HCT116 (cell line): Measurements from ENCODE around the gene CFAP61. TPM values are rescaled to one million over a fixed set of nuclear protein-coding genes. Genes with fewer than 3 reads are reported as not detected.

Experiments used
- ATAC-seq: fragments of 200-7000 bp; cut with Tn5 transposase; 2 replicates; pipeline ENCODE4 v1.9.1; 2020; ENCODE audit warnings: mild to moderate bottlenecking, moderate library complexity
- BruUV-seq: library from RNA; stranded (reverse); fragments of 400-500 nt; replicated peaks from 2 replicates; lab custom pipeline; 2021; lab: Mats Ljungman, UMichigan
- CTCF ChIA-PET: fragments of 300-600 bp; sonication (Branson Sonifier 250); formaldehyde crosslinking; loops from one replicate; lab custom pipeline; 2021; ENCODE audit warnings: antibody characterized with exemption; lab: Charles Lee
- POLR2A ChIA-PET: fragments of 300-600, 350-600 bp; sonication (Branson Sonifier 250); formaldehyde crosslinking; loops from one replicate; lab custom pipeline; 2021; ENCODE audit warnings: antibody characterized with exemption; lab: Charles Lee
- RAD21 ChIA-PET, 2 experiments: fragments of 300-600 bp; sonication (Branson Sonifier 250); formaldehyde crosslinking; loops; one replicate each; lab custom pipeline; 2023; ENCODE audit warnings: low total read pairs in 2 of 2; ENCODE audit not compliant: uncharacterized antibody in 2 of 2, unreplicated experiment in 2 of 2, low non-redundant PET in 1 of 2; lab: Charles Lee
- DNase-seq: peaks from one replicate; pipeline ENCODE4 v3.0.0-alpha.2; 2010; ENCODE audit warnings: low read depth, low spot score
- H2AFZ ChIP-seq: fragments of 200-600 bp; shearing (Covaris generic), sonication (generic); 2 replicates; pipeline ENCODE4 v1.6.1; 2017; ENCODE audit warnings: low read depth, mixed run types, mixed read lengths, antibody characterized with exemption, low read length; ENCODE audit not compliant: poor library complexity, severe bottlenecking
- H3K27ac ChIP-seq: 2 replicates; pipeline ENCODE4 v1.5.1; 2012; ENCODE audit warnings: low read depth, low read length
- H3K27me3 ChIP-seq: fragments of 200-600 bp; sonication (generic); 2 replicates; pipeline ENCODE4 v1.6.1; 2016; ENCODE audit warnings: mixed run types, low read length, mixed read lengths; ENCODE audit not compliant: insufficient read depth
- H3K36me3 ChIP-seq, 2 experiments: fragments of 200-500 bp in 1 of 2; fragments of 200-600 bp in 1 of 2; sonication (Bioruptor generic) in 1 of 2; sonication (generic) in 1 of 2; 2 replicates each; pipeline versions ENCODE4 v1.5.1 to v1.6.1; 2014 to 2016; ENCODE audit warnings: low read length in 2 of 2, inconsistent platforms in 1 of 2, mixed read lengths in 1 of 2, mixed run types in 1 of 2; ENCODE audit not compliant: insufficient read depth in 2 of 2, control insufficient read depth in 1 of 2
- H3K4me1 ChIP-seq, 2 experiments: fragments of 200-600 bp in 1 of 2; sonication (generic) in 1 of 2; 2 replicates each; pipeline versions ENCODE4 v1.5.1 to v1.6.1; 2012 to 2017; ENCODE audit warnings: low read length in 2 of 2, inconsistent platforms in 1 of 2, mild to moderate bottlenecking in 1 of 2, mixed read lengths in 1 of 2, mixed run types in 1 of 2, moderate library complexity in 1 of 2; ENCODE audit not compliant: insufficient read depth in 2 of 2, control insufficient read depth in 1 of 2
- H3K4me2 ChIP-seq: fragments of 200-600 bp; sonication (generic); 2 replicates; pipeline ENCODE4 v1.6.1; 2017; ENCODE audit warnings: mixed run types, low read length, mixed read lengths
- H3K4me3 ChIP-seq, 2 experiments: fragments of 200-600 bp in 1 of 2; sonication (generic) in 1 of 2; replicated peaks in 1 of 2; 2 replicates each; pipeline ENCODE4 v1.5.1; 2011 to 2016; ENCODE audit warnings: low read length in 2 of 2, control low read depth in 1 of 2, low read depth in 1 of 2, mild to moderate bottlenecking in 1 of 2, mixed read lengths in 1 of 2, mixed run types in 1 of 2
- H3K79me2 ChIP-seq: fragments of 200-600 bp; sonication (generic); 2 replicates; pipeline ENCODE4 v1.6.1; 2017; ENCODE audit warnings: mild to moderate bottlenecking, mixed run types, low read length, moderate library complexity, mixed read lengths; ENCODE audit not compliant: insufficient read depth
- H3K9ac ChIP-seq: fragments of 200-600 bp; sonication (generic); 2 replicates; pipeline ENCODE4 v1.6.1; 2016; ENCODE audit warnings: low read length, mixed read lengths
- H3K9me2 ChIP-seq: fragments of 200-600 bp; sonication (generic), shearing (Covaris generic); 2 replicates; pipeline ENCODE4 v1.6.1; 2017; ENCODE audit warnings: mixed run types, mild to moderate bottlenecking, moderate library complexity; ENCODE audit not compliant: insufficient read depth
- H3K9me3 ChIP-seq, 2 experiments: fragments of 200-500 bp in 1 of 2; fragments of 200-600 bp in 1 of 2; sonication (Bioruptor generic) in 1 of 2; sonication (generic) in 1 of 2; 2 replicates each; pipeline ENCODE4 v1.6.1; 2014 to 2017; ENCODE audit warnings: low read length in 2 of 2, mixed read lengths in 2 of 2, inconsistent platforms in 1 of 2, low read depth in 1 of 2, mild to moderate bottlenecking in 1 of 2, mixed run types in 1 of 2, moderate library complexity in 1 of 2; ENCODE audit not compliant: control insufficient read depth in 1 of 2, insufficient read depth in 1 of 2
- H4K20me1 ChIP-seq: fragments of 200-600 bp; sonication (generic), shearing (Covaris generic); 2 replicates; pipeline ENCODE4 v1.6.1; 2017; ENCODE audit warnings: mixed run types, mild to moderate bottlenecking, moderate library complexity; ENCODE audit not compliant: insufficient read depth
- CBX3 ChIP-seq: IDR thresholded peaks from 2 replicates; pipeline ENCODE4 v1.6.1; 2012; ENCODE audit warnings: low read depth
- EZH2 ChIP-seq: fragments of 200-600 bp; sonication (generic); IDR thresholded peaks from 2 replicates; pipeline ENCODE4 v1.6.1; 2017; ENCODE audit warnings: antibody characterized with exemption, mixed run types
- EZH2phosphoT487 ChIP-seq: fragments of 200-600 bp; IDR thresholded peaks from 2 replicates; pipeline ENCODE4 v1.6.1; 2018; ENCODE audit warnings: antibody characterized with exemption, borderline replicate concordance
- JUND ChIP-seq: IDR thresholded peaks from 2 replicates; pipeline ENCODE4 v1.6.1; 2012
- POLR2AphosphoS5 ChIP-seq: IDR thresholded peaks from 2 replicates; pipeline ENCODE4 v1.6.1; 2011; ENCODE audit warnings: mild to moderate bottlenecking, low read depth, low read length, moderate library complexity
- RAD21 ChIP-seq: IDR thresholded peaks from 2 replicates; pipeline ENCODE4 v1.6.1; 2012; ENCODE audit warnings: low read depth, mild to moderate bottlenecking
- SIN3A ChIP-seq: IDR thresholded peaks from 2 replicates; pipeline ENCODE4 v1.6.1; 2012; ENCODE audit warnings: low read depth
- SP1 ChIP-seq: IDR thresholded peaks from 2 replicates; pipeline ENCODE4 v1.6.1; 2012; ENCODE audit warnings: low read depth
- SRF ChIP-seq: IDR thresholded peaks from 2 replicates; pipeline ENCODE4 v1.6.1; 2012; ENCODE audit warnings: low read depth
- TCF7L2 ChIP-seq: IDR thresholded peaks from 2 replicates; pipeline ENCODE4 v1.7.0; 2011; ENCODE audit warnings: borderline replicate concordance, inconsistent platforms; ENCODE audit not compliant: insufficient read depth, insufficient read length; ENCODE audit errors: extremely low read depth
- ZFX ChIP-seq: fragments of 450-650 bp; IDR thresholded peaks from 2 replicates; pipeline ENCODE4 v1.6.1; 2017
- ZNF274 ChIP-seq: fragments of 200-500 bp; sonication (Bioruptor generic); IDR thresholded peaks from 2 replicates; pipeline ENCODE4 v1.6.1; 2014; ENCODE audit warnings: mild to moderate bottlenecking, low read depth, low read length, inconsistent platforms
- intact Hi-C: fragments of 100-400 bp; cut with micrococcal nuclease; formaldehyde crosslinking; loops from 2 replicates; pipeline ENCODE4 v1.10.0; 2022
- total RNA-seq: library from RNA; stranded (reverse); gene quantifications from one replicate; pipeline ENCODE4 v1.2.1, GENCODE V29; 2021; ENCODE audit not compliant: unreplicated experiment
- TF ChIP-seq, protein P1 (sequence below): IDR thresholded peaks from 2 replicates; pipeline ENCODE4 v1.6.1; 2012
- TF ChIP-seq, protein P2 (sequence below): IDR thresholded peaks from 2 replicates; pipeline ENCODE4 v1.6.1; 2011; ENCODE audit warnings: mild to moderate bottlenecking, low read length, moderate library complexity; ENCODE audit not compliant: insufficient replicate concordance; ENCODE audit errors: extremely low read depth
- TF ChIP-seq, protein P3 (sequence below): IDR thresholded peaks from 2 replicates; pipeline ENCODE4 v1.6.1; 2012
- TF ChIP-seq, protein P4 (sequence below), 3 experiments: fragments of 200-600 bp in 1 of 3; sonication (generic) in 1 of 3; IDR thresholded peaks in 2 of 3; conservative IDR thresholded peaks in 1 of 3; 2 replicates each; pipeline ENCODE4 v1.5.1; 2012 to 2017; ENCODE audit warnings: low read depth in 2 of 3, low read length in 2 of 3, antibody characterized with exemption in 1 of 3, borderline replicate concordance in 1 of 3, control low read depth in 1 of 3, mild to moderate bottlenecking in 1 of 3, mixed read lengths in 1 of 3, mixed run types in 1 of 3, moderate library complexity in 1 of 3; ENCODE audit not compliant: insufficient read depth in 1 of 3
- TF ChIP-seq, protein P5 (sequence below): IDR thresholded peaks from 2 replicates; pipeline ENCODE4 v1.6.1; 2012; ENCODE audit warnings: low read depth

CFAP61 gene
- total RNA-seq, 1 experiment from 2014 or later, result 1.7 TPM

DNA sequence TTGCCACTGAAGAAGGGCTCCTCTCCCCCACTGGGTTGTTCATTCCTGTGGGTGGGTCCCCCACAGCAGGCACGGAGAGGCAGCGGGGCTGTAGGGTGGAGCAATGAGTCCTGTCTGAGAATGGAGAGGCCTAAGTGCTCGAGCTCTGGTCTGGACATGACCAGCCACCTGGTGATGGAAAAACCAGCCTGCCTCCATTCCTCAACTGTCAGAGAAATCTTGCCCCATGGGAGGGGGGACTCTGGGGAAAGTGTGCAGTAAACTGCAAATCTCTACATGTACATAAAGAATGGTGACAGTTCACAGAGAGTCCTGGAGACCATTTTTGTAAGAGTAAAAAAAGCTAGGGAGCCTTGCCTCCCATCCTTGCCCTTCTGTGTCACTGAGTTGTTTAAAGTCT, 349.7 kb downstream of the CFAP61 start:
- POLR2A ChIA-PET, result no interaction called here
- no TSS peak for BruUV-seq
- Histone ChIP-seq H3K36me3 (no peaks in the 10 kb centered on the region), H3K9me3 (no peaks in the 10 kb centered on the region), H3K9me2 (no peaks in the 10 kb centered on the region), H3K27me3 (no peaks in the 10 kb centered on the region), H4K20me1 (no peaks in the 10 kb centered on the region), H3K27ac (no peak overlapping the region), H3K4me1 (no peaks in the 10 kb centered on the region), H3K9ac (no peak overlapping the region), H2AFZ (no peak overlapping the region), H3K79me2 (no peaks in the 10 kb centered on the region), H3K4me3 (no peak overlapping the region), H3K4me2 (no peak overlapping the region)
- TF ChIP-seq TCF7L2, result no peak
- TF ChIP-seq, protein P1, sequence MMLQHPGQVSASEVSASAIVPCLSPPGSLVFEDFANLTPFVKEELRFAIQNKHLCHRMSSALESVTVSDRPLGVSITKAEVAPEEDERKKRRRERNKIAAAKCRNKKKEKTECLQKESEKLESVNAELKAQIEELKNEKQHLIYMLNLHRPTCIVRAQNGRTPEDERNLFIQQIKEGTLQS, result no peak
- TF ChIP-seq, protein P2, sequence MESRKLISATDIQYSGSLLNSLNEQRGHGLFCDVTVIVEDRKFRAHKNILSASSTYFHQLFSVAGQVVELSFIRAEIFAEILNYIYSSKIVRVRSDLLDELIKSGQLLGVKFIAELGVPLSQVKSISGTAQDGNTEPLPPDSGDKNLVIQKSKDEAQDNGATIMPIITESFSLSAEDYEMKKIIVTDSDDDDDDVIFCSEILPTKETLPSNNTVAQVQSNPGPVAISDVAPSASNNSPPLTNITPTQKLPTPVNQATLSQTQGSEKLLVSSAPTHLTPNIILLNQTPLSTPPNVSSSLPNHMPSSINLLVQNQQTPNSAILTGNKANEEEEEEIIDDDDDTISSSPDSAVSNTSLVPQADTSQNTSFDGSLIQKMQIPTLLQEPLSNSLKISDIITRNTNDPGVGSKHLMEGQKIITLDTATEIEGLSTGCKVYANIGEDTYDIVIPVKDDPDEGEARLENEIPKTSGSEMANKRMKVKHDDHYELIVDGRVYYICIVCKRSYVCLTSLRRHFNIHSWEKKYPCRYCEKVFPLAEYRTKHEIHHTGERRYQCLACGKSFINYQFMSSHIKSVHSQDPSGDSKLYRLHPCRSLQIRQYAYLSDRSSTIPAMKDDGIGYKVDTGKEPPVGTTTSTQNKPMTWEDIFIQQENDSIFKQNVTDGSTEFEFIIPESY, result no peak
- no peak for TF ChIP-seq SP1
- no peak for TF ChIP-seq CBX3
- TF ChIP-seq ZFX, result no peak
- TF ChIP-seq SIN3A, result no peak
- TF ChIP-seq POLR2AphosphoS5, result no peak
- TF ChIP-seq, protein P3, sequence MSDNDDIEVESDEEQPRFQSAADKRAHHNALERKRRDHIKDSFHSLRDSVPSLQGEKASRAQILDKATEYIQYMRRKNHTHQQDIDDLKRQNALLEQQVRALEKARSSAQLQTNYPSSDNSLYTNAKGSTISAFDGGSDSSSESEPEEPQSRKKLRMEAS, result no peak
- no peak for TF ChIP-seq JUND
- no peak for TF ChIP-seq RAD21
- TF ChIP-seq EZH2, result no peak
- TF ChIP-seq, protein P4, sequence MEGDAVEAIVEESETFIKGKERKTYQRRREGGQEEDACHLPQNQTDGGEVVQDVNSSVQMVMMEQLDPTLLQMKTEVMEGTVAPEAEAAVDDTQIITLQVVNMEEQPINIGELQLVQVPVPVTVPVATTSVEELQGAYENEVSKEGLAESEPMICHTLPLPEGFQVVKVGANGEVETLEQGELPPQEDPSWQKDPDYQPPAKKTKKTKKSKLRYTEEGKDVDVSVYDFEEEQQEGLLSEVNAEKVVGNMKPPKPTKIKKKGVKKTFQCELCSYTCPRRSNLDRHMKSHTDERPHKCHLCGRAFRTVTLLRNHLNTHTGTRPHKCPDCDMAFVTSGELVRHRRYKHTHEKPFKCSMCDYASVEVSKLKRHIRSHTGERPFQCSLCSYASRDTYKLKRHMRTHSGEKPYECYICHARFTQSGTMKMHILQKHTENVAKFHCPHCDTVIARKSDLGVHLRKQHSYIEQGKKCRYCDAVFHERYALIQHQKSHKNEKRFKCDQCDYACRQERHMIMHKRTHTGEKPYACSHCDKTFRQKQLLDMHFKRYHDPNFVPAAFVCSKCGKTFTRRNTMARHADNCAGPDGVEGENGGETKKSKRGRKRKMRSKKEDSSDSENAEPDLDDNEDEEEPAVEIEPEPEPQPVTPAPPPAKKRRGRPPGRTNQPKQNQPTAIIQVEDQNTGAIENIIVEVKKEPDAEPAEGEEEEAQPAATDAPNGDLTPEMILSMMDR (IDR thresholded peaks at IDR 0.05 in 2 of 3, conservative IDR thresholded peaks at IDR 0.05 in 1 of 3; ENCODE audit: borderline replicate concordance in 1 of 3, insufficient read depth in 1 of 3, low read depth in 2 of 3, low read length in 2 of 3), result no peak
- TF ChIP-seq EZH2phosphoT487, result no peak
- TF ChIP-seq, protein P5, sequence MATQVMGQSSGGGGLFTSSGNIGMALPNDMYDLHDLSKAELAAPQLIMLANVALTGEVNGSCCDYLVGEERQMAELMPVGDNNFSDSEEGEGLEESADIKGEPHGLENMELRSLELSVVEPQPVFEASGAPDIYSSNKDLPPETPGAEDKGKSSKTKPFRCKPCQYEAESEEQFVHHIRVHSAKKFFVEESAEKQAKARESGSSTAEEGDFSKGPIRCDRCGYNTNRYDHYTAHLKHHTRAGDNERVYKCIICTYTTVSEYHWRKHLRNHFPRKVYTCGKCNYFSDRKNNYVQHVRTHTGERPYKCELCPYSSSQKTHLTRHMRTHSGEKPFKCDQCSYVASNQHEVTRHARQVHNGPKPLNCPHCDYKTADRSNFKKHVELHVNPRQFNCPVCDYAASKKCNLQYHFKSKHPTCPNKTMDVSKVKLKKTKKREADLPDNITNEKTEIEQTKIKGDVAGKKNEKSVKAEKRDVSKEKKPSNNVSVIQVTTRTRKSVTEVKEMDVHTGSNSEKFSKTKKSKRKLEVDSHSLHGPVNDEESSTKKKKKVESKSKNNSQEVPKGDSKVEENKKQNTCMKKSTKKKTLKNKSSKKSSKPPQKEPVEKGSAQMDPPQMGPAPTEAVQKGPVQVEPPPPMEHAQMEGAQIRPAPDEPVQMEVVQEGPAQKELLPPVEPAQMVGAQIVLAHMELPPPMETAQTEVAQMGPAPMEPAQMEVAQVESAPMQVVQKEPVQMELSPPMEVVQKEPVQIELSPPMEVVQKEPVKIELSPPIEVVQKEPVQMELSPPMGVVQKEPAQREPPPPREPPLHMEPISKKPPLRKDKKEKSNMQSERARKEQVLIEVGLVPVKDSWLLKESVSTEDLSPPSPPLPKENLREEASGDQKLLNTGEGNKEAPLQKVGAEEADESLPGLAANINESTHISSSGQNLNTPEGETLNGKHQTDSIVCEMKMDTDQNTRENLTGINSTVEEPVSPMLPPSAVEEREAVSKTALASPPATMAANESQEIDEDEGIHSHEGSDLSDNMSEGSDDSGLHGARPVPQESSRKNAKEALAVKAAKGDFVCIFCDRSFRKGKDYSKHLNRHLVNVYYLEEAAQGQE, result no peak
- TF ChIP-seq ZNF274, result no peak
- no peak for TF ChIP-seq SRF
- CTCF ChIA-PET, result no interaction called here
- no peak for DNase-seq
- intact Hi-C loops, result no loop called here
- ATAC-seq, result no peak
- RAD21 ChIA-PET, result no interaction called here
